ENCODE data around the gene WWOX.

WWOX gene

DNA sequence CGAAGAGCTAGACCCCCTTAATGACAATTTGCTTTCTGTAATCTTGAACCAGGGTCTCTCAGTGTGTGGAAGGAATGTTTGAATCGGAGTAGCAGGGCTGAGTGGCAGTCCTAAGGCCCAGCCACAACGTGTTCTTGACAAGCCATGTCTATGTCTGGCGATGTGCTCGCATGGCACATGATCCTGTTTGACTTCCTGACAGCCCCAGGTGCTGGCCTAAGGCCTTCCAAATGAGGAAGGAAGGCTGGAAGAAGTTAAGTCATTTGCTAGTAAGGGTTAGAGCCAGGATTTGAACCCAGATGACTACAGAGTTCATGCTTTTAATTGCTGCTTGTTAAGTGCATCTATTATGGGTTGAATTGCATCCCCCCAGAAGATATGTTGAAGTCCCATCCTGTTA is 1014.4 kb downstream of the WWOX start:
- ATAC-seq (ENCODE audit: low read depth) (no peak), DNase-seq (ENCODE audit: low spot score in 2 of 2) (no peak)
- no peaks in the 10 kb centered on the region for H3K36me3 Mint-ChIP-seq
- H3K27me3 Mint-ChIP-seq: peaks cover 8% of the 10 kb centered on the region
- peaks cover 1% of the 10 kb centered on the region for H3K9me3 Mint-ChIP-seq
- H3K4me1 Mint-ChIP-seq: no peaks in the 10 kb centered on the region
- no peak overlapping the region for H3K27ac Mint-ChIP-seq
- no peak overlapping the region for H3K4me3 Mint-ChIP-seq

DNA sequence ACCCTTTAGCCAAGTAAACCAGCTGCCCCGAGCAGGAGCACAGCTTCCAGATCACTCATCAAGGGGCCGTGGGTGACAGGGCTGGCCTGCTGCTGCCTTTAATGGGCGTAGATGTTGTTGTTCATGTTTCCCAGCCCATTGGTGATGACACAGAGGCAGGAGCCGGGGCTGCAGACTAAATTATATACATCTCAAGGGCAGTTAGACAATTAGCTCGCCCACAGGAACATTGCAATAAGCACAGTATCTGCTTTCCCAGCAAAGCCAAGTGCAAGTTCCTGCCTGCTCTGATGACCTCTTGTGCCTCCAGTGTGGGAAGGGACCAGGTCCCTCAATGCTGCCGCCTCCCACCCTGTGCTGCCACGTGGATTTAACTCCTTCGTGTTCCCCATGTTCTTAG is 1015.3 kb downstream of the WWOX start:
- Mint-ChIP-seq H3K27me3 (peaks cover 8% of the 10 kb centered on the region), H3K4me3 (no peak overlapping the region), H3K4me1 (no peaks in the 10 kb centered on the region), H3K9me3 (peaks cover 1% of the 10 kb centered on the region), H3K36me3 (no peaks in the 10 kb centered on the region), H3K27ac (no peak overlapping the region)
- ATAC-seq (ENCODE audit: low read depth) (no peak), DNase-seq (ENCODE audit: low spot score in 2 of 2) (no peak)

DNA sequence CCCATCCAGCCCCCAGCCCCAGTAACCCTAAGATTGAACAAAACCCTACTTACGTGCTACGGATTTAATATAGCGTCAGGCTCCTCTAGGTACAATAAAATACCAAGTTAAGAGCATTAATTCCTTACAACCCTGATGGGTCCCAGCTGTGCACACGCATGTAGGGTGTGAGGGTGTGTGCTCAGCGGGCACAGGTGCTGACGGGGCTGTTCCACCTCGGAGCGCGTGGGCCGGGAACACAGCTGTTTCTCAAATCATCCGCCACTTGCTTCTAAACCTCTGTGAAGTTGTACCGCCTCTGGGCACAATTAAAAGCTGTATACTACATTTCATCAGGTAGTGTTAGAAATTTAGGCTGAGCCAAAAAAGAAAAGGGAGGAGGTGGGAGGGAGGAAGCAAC is 1022.5 kb downstream of the WWOX start:
- no peaks in the 10 kb centered on the region for H3K4me1 Mint-ChIP-seq
- no peak for DNase-seq (ENCODE audit: low spot score in 2 of 2)
- no peak overlapping the region for H3K27ac Mint-ChIP-seq
- H3K27me3 Mint-ChIP-seq: peaks cover 5% of the 10 kb centered on the region
- no peak overlapping the region for H3K4me3 Mint-ChIP-seq
- peaks cover 2% of the 10 kb centered on the region for H3K9me3 Mint-ChIP-seq
- H3K36me3 Mint-ChIP-seq: peaks cover 2% of the 10 kb centered on the region
- no peak for ATAC-seq (ENCODE audit: low read depth)

GRCh38 chr16:79122343-79122742 is 1022.9 kb downstream of the WWOX start:
- ATAC-seq (ENCODE audit: low read depth) (no peak), DNase-seq (ENCODE audit: low spot score in 2 of 2) (no peak)
- Mint-ChIP-seq H3K27me3 (peaks cover 5% of the 10 kb centered on the region), H3K36me3 (peaks cover 2% of the 10 kb centered on the region), H3K4me1 (no peaks in the 10 kb centered on the region), H3K4me3 (no peak overlapping the region), H3K27ac (no peak overlapping the region), H3K9me3 (peaks cover 2% of the 10 kb centered on the region)

DNA sequence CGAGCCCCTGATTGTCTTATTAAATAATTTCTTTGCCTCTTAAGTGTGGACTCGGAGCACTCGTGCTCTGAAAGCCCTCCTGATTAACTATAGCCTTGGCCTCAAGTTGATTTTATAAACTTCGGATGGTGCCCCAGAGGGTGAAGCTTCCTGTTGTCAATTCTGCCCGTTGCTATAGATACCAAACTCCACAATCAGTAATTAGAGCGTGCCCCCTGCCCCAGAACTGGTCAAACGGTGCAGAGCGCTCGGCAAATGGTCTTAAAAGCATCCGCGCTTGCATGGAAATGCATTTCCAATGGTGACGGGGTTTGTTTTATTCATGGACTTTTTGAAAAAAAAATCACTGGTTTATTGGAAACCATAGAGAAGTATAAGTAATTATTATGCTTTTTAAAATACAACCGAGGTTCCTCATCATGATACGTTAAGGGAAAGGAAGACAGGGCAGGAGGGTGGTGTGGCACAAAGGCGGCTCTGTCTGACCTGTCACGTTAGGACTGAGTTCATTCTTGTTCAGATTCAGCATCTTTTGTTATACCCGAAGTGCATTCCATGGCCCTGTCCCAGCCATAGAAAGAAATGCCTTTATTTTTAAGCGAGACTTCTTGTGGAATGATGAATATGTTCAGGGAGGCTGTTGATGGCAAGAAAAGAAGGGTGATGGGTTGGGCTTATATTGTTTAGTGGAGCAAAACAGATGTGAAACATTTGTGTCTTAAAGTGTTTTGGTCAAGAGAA is 1024.7 kb downstream of the WWOX start:
- peaks cover 5% of the 10 kb centered on the region for H3K27me3 Mint-ChIP-seq
- no peak overlapping the region for H3K27ac Mint-ChIP-seq
- no peaks in the 10 kb centered on the region for H3K4me1 Mint-ChIP-seq
- ATAC-seq (ENCODE audit: low read depth) (no peak), DNase-seq (ENCODE audit: low spot score in 2 of 2) (no peak)
- peaks cover 2% of the 10 kb centered on the region for H3K36me3 Mint-ChIP-seq
- H3K9me3 Mint-ChIP-seq: peaks cover 2% of the 10 kb centered on the region
- no peak overlapping the region for H3K4me3 Mint-ChIP-seq

DNA sequence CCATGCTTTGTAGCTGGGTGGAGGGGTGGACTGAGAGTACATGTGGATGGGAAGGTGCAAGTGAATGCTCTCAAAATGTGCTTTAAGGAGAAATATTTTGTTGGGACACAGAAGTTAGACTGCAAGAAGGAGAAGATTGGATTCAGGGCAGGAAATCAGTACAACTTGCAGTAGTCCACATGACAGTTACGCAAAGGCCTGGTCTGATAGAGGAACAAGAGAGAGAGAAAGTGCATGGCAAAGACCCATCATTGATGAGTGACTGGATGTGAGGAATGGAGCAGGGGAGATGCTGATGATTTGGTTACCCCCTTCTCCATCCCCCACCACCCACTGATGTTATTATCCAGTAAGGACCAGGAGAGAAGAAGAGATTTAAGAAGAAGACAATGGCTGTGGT is 1028.3 kb downstream of the WWOX start:
- ATAC-seq (ENCODE audit: low read depth) (no peak), DNase-seq (ENCODE audit: low spot score in 2 of 2) (no peak)
- H3K27ac Mint-ChIP-seq: no peak overlapping the region
- H3K4me1 Mint-ChIP-seq: no peaks in the 10 kb centered on the region
- no peak overlapping the region for H3K4me3 Mint-ChIP-seq
- H3K36me3 Mint-ChIP-seq: peaks cover 2% of the 10 kb centered on the region
- H3K27me3 Mint-ChIP-seq: no peaks in the 10 kb centered on the region
- peaks cover 3% of the 10 kb centered on the region for H3K9me3 Mint-ChIP-seq

DNA sequence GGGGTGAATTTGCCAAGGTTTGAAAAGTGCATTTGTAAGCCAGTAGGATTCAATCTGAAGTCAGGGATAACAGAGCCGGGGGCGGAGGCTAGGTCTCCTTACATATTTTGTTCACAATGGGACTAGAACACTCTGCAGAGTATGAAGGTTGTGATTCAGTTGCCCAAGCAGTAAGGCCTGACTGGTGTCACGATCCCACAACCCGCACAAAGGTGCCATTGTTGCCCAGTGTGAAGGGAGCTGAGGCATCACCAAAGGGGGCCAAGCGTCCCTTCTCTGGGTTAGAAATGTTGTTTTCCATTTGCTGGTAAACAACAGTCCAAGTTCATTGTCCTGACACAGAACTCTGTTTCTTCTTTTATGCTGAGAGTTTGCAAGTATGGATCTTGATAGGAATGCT is 1029.3 kb downstream of the WWOX start:
- ATAC-seq (ENCODE audit: low read depth): no peak
- peaks cover 2% of the 10 kb centered on the region for H3K36me3 Mint-ChIP-seq
- no peak overlapping the region for H3K27ac Mint-ChIP-seq
- no peaks in the 10 kb centered on the region for H3K27me3 Mint-ChIP-seq
- no peaks in the 10 kb centered on the region for H3K4me1 Mint-ChIP-seq
- no peak overlapping the region for H3K4me3 Mint-ChIP-seq
- H3K9me3 Mint-ChIP-seq: peaks cover 3% of the 10 kb centered on the region
- DNase-seq (ENCODE audit: low spot score in 2 of 2): no peak

GRCh38 chr16:79130616-79131015 is 1031.2 kb downstream of the WWOX start:
- peaks cover 3% of the 10 kb centered on the region for H3K9me3 Mint-ChIP-seq
- DNase-seq (ENCODE audit: low spot score in 2 of 2) (no peak), ATAC-seq (ENCODE audit: low read depth) (no peak)
- no peaks in the 10 kb centered on the region for H3K4me1 Mint-ChIP-seq
- H3K4me3 Mint-ChIP-seq: no peak overlapping the region
- no peak overlapping the region for H3K27ac Mint-ChIP-seq
- H3K36me3 Mint-ChIP-seq: peaks cover 2% of the 10 kb centered on the region
- H3K27me3 Mint-ChIP-seq: no peaks in the 10 kb centered on the region

- Mint-ChIP-seq H3K36me3 (peaks cover 2% of the 10 kb centered on the region), H3K27me3 (no peaks in the 10 kb centered on the region)
Measured at GRCh38 chr16:79131321-79132075, 1032.0 kb downstream of the WWOX start.

GRCh38 chr16:79132701-79133100 is 1033.2 kb downstream of the WWOX start:
- Mint-ChIP-seq H3K4me1 (no peaks in the 10 kb centered on the region), H3K27ac (no peak overlapping the region), H3K27me3 (no peaks in the 10 kb centered on the region), H3K36me3 (peaks cover 2% of the 10 kb centered on the region), H3K4me3 (no peak overlapping the region), H3K9me3 (peaks cover 3% of the 10 kb centered on the region)
- DNase-seq (ENCODE audit: low spot score in 2 of 2) (no peak), ATAC-seq (ENCODE audit: low read depth) (no peak)

More at GRCh38 chr16:79131321-79132075, 1032.0 kb downstream of the WWOX start:
- ATAC-seq (ENCODE audit: low read depth) (no peak), DNase-seq (ENCODE audit: low spot score in 2 of 2) (no peak)
- no peak overlapping the region for H3K27ac Mint-ChIP-seq
- H3K9me3 Mint-ChIP-seq: peaks cover 3% of the 10 kb centered on the region
- no peaks in the 10 kb centered on the region for H3K4me1 Mint-ChIP-seq
- H3K4me3 Mint-ChIP-seq: no peak overlapping the region

DNA sequence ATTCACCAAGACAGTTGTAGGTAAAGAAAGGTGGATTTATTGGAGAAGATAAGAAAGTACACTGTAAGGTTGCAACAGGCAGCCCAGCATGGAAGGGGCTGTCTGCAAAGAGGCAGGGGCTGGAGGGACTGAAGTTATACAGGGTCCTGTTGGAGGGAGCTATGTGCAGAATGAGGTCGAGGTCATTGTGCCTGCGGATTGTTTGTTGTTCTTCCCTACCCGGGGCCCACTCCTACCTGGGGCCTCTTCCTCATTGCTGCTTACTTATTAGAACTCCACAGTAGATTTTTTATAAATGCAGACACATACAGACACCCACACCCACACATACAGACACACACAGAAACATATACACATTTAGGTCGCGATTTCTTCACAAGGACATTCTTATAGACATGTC is 1034.8 kb downstream of the WWOX start:
- no peak for DNase-seq (ENCODE audit: low spot score in 2 of 2)
- no peak for ATAC-seq (ENCODE audit: low read depth)
- Mint-ChIP-seq H3K36me3 (peaks cover 2% of the 10 kb centered on the region), H3K27ac (no peak overlapping the region), H3K27me3 (no peaks in the 10 kb centered on the region), H3K4me3 (no peak overlapping the region), H3K9me3 (peaks cover 3% of the 10 kb centered on the region), H3K4me1 (no peaks in the 10 kb centered on the region)

- DNase-seq (ENCODE audit: low spot score in 2 of 2) (no peak), ATAC-seq (ENCODE audit: low read depth) (no peak)
- Mint-ChIP-seq H3K4me1 (no peaks in the 10 kb centered on the region), H3K36me3 (no peaks in the 10 kb centered on the region), H3K4me3 (no peak overlapping the region), H3K27me3 (no peaks in the 10 kb centered on the region), H3K9me3 (peaks cover 1% of the 10 kb centered on the region), H3K27ac (no peak overlapping the region)
Measured at GRCh38 chr16:79136955-79137354, 1037.5 kb downstream of the WWOX start.

- Mint-ChIP-seq H3K36me3 (no peaks in the 10 kb centered on the region), H3K27me3 (no peaks in the 10 kb centered on the region), H3K27ac (no peak overlapping the region), H3K4me3 (no peak overlapping the region), H3K9me3 (no peaks in the 10 kb centered on the region), H3K4me1 (no peaks in the 10 kb centered on the region)
- ATAC-seq (ENCODE audit: low read depth) (no peak), DNase-seq (ENCODE audit: low spot score in 2 of 2) (no peak)
Measured at GRCh38 chr16:79137426-79137939, 1038.0 kb downstream of the WWOX start.

DNA sequence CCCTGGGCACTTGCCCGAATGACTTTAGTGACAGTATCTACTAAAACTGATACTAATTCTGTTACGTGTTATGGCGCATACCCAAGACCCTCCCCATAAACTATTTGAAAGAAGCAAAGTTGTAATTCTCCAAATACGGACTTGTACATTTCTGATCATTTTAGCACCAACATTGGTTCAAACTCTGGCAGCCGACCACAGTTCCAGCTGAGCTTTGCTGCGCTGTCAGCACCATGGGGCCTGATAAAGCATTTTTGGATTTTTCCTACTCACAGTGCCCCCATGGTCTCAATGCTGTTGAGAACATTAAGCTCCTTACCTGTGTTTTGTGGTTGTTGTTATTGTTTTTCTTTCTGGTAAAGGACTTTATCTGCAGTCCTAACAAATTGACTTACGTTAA is 1040.3 kb downstream of the WWOX start:
- Mint-ChIP-seq H3K27me3 (no peaks in the 10 kb centered on the region), H3K36me3 (no peaks in the 10 kb centered on the region), H3K27ac (no peak overlapping the region), H3K4me1 (no peaks in the 10 kb centered on the region), H3K9me3 (no peaks in the 10 kb centered on the region), H3K4me3 (no peak overlapping the region)
- DNase-seq (ENCODE audit: low spot score in 2 of 2): no peak
- ATAC-seq (ENCODE audit: low read depth): no peak
